Measurements from ENCODE around the gene CHIC2. TPM values are rescaled to one million over a fixed set of nuclear protein-coding genes. Genes with fewer than 3 reads are reported as not detected.

The CHIC2 gene
- total and polyA plus RNA-seq, 2 of the 4 experiments (the other 2 are of a cell fraction): 20.4 to 26.3 TPM

GRCh38 chr4:53974561-53974960, 89.8 kb downstream of the CHIC2 start:
- Histone ChIP-seq H3K9ac (ENCODE audit: low read depth, low read length) (no peak overlapping the region), H3K36me3 (ENCODE audit: control insufficient read depth, insufficient read depth, low read length) (no peaks in the 10 kb centered on the region), H3K23ac (ENCODE audit: low read depth, low read length) (no peak overlapping the region), H3K4me3 (ENCODE audit: insufficient read depth, low read depth, low read length) (no peak overlapping the region), H2AFZ (replicated peaks; ENCODE audit: low read length, poor library complexity) (no peak overlapping the region), H2BK120ac (ENCODE audit: low read depth, low read length) (no peak overlapping the region), H4K8ac (ENCODE audit: low read depth in 2 of 2, low read length in 2 of 2) (no peak overlapping the region), H3K79me1 (ENCODE audit: low read depth in 1 of 2, low read length in 2 of 2) (no peaks in the 10 kb centered on the region), H4K5ac (ENCODE audit: low read depth, low read length) (no peak overlapping the region), H2BK15ac (ENCODE audit: low read depth, low read length) (no peak overlapping the region), H3K18ac (ENCODE audit: low read depth, low read length) (no peak overlapping the region), H3K4me1 (ENCODE audit: control insufficient read depth, insufficient read depth, low read length) (no peaks in the 10 kb centered on the region), H3K14ac (replicated peaks; ENCODE audit: low read depth, low read length) (no peak overlapping the region), H3K4ac (ENCODE audit: low read depth, low read length) (no peak overlapping the region), H3K27me3 (ENCODE audit: control insufficient read depth, insufficient read depth, low read length) (no peaks in the 10 kb centered on the region; the same call in 1 of the 2 replicates), H3K9me1 (ENCODE audit: insufficient read depth, low read length) (no peaks in the 10 kb centered on the region; the same call in 1 of the 2 replicates), H4K91ac (ENCODE audit: insufficient read depth, low read depth, low read length) (no peak overlapping the region), H3K4me2 (ENCODE audit: low read depth, low read length) (no peak overlapping the region), H2BK5ac (ENCODE audit: low read depth, low read length, poor library complexity, severe bottlenecking) (no peak overlapping the region), H2BK20ac (ENCODE audit: low read depth, low read length) (no peak overlapping the region), H3K9me3 (ENCODE audit: control insufficient read depth, insufficient read depth, low read length) (no peaks in the 10 kb centered on the region), H4K20me1 (ENCODE audit: insufficient read depth, low read length) (no peaks in the 10 kb centered on the region), H2AK5ac (ENCODE audit: low read depth, low read length) (no peak overlapping the region), H3K27ac (ENCODE audit: insufficient read depth, low read length) (no peak overlapping the region), H2AK9ac (replicated peaks; ENCODE audit: low read depth, low read length, poor library complexity) (no peak overlapping the region), H3K56ac (ENCODE audit: extremely low read depth, insufficient read depth, low read length) (no peak overlapping the region)
- no peak for DNase-seq
- TF ChIP-seq SMC3 (IDR thresholded peaks at IDR 0.05; ENCODE audit: low read depth, low read length) (no peak), CEBPB (IDR thresholded peaks at IDR 0.05; ENCODE audit: low read depth, low read length) (peak; percentile 63)
- intact Hi-C loops (cut with micrococcal nuclease): no loop called here
- dilution Hi-C loops (cut with HindIII; ENCODE audit: low sequenced_read_pairs, unreplicated experiment): no loop called here
- ChIA-PET POLR2A (ENCODE audit: unreplicated experiment) (interaction anchor here (0.9 kb wide), 1 partner anchor 258 kb away, joined by 3 read pairs; no protein-coding TSS in a partner anchor), CTCF (no interaction called here)
- no peak for ATAC-seq (ENCODE audit: low read depth)
- WGBS, 2 experiments (ENCODE audit: extremely low coverage in 2 of 2, insufficient read length in 1 of 2): no CpG with 5 or more reads among the region's 2 CpGs
- in situ Hi-C loops (cut with MboI; ENCODE audit: low sequenced_read_pairs): no loop called here
- no TSS peak for BruUV-seq (replicated peaks)
